Hematopoietic multipotent progenitor cell treated with erythropoietin and hydrocortisone succinate and interleukin-3 and kit ligand, for 8 days (in vitro differentiated cells): Measurements from ENCODE around the gene POLRMT.
"Not testable (repeated sequence)": the region's sequence is repeated elsewhere in the genome, so short reads cannot be mapped to it uniquely, and the experiment has no call there.

Experiments
- DNase-seq: peaks from one replicate; pipeline ENCODE4 v3.0.0-alpha.2; 2015

POLRMT gene

GRCh38 chr19:646779-647565 is 13.6 kb upstream of the POLRMT start:
- DNase-seq, result no peak

DNA sequence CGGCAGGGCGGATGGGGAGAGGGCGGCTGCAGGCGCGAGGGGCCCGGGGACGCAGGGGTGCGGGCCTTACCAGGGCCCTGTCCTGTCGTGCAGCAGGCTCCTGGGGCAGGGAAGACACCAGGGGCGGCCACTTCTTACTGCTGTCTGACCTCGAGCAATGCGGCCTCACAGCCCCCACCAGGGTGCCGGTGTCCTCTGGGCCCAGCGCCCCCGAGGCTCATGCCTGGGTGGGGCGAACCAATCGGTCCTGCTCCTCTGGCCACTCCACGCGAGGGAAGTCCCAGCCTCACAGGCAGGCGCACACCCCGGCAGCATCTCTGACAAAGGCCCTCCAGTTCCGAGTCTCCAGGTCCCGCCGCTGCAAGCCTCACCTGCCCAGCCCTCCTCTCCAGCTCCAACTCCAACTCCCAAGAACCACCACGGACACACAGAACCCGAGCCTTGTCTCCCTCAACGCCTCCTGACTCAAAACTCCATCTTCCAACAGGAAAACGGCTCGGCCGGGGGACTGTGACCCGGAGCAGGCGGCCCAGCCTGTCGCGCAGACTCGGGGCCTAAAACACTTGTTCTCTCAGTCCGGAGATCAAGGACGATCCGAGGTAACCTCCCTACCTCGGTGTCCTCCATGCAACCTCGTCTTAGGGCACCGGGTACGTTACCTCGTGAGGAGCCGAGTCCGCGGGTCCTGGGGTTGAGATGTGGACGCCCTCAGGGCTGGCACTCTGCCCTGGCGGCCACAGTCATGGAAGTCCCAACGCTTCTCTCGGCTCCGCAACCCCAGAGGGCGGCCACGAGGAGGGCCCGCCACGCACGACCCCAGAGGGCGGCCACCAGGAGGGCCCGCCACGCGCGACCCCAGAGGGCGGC is 12.8 kb upstream of the POLRMT start:
- DNase-seq, result no peak

DNA sequence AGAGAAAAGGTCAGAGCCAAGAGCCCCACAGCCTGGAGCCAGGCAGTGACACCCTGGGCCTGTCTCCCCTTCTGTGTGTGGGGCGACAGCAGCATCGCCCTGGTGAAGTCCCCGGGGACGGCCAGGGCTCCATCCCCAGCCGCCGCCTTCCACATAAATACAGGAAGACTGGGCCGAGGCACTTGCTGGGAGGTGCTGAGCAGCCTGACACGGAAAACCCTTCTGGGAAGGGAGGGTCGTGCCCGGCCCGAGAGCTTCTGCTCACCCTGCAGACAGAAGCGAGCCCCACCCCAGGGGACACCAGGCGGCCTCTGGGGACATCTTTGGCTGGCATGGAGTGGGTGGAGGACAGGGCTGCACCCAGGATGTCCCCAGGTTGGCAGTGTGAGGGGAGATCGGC is 11.5 kb upstream of the POLRMT start:
- DNase-seq, result no peak

DNA sequence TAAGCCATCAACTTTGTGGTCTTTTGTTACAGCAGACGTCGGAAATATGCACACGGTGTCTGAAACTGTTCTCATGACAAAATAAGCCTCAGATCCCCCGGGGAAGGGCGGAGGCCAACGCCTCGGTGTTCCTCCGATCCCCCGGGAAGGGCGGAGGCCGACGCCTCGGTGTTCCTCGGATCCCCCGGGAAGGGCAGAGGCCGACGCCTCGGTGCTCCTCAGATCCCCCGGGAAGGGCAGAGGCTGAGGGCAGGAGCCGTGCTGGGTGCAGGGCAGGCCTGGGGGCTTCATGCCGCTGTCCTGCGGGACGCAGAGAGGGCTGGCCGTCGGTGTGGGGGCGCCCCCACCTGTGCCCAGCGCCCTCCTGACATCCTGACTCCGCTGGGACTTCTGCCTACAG is 11.0 kb upstream of the POLRMT start:
- DNase-seq, result no peak

- no peak for DNase-seq
These were observed 10.4 kb upstream of the POLRMT start for GRCh38 chr19:643736-644135.

DNA sequence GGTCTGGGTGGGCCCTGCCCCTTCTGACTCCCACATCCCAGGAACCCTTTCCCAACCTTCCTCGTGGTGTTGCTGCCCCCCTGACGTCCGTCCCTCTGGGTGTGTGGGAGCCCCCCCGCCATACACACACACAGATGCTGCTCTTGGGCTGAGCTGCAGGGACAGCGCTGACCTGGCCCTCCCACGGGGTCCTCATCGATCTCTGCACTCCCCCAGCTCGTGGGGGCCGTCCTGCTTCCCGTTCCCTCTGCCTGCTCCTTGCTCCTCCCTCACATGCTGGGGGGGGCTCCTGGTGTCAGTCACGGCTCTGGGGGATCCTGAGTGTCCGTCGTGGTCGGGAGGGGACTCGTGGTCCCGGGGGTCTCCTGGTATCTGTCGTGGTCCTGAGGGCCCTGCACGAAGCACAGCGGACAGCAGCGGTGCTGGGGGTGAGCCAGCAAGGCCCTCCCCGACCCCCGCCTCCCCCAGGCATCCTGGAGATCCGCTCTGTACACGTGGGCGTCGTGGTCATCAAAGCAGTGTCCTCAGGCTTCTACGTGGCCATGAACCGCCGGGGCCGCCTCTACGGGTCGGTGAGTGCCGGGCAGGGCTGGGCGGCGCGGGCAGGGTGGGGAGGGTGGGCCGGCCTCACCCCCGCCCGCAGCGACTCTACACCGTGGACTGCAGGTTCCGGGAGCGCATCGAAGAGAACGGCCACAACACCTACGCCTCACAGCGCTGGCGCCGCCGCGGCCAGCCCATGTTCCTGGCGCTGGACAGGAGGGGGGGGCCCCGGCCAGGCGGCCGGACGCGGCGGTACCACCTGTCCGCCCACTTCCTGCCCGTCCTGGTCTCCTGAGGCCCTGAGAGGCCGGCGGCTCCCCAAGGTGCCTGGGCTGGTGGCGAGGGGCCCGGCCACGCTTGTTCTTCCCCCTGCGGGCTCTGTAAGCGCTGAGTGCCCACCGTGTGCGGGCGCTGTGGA is 9.7 kb upstream of the POLRMT start:
- DNase-seq, result no peak

DNA sequence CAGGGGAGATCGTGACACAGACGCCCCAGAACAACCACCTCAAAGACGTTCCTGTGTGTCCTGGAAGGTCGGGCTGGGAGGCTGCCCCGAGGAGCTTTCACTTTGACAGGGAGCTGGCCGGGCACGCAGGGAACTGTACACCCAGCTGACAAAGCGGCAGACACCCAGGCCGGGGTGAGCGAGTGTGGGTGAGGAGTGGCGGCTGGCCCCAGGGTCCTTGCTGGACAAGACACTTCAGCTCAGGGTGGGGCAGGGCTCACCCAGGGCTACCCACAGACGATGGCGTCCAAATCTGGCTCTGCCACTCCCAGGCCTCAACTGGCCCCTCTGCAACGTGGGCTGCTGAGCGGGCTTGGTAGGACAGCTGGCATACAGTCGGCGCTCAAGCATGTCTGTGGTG is 8.4 kb upstream of the POLRMT start:
- DNase-seq, result no peak

- DNase-seq, result no peak
These were observed 7.4 kb upstream of the POLRMT start for GRCh38 chr19:640606-641189.

DNA sequence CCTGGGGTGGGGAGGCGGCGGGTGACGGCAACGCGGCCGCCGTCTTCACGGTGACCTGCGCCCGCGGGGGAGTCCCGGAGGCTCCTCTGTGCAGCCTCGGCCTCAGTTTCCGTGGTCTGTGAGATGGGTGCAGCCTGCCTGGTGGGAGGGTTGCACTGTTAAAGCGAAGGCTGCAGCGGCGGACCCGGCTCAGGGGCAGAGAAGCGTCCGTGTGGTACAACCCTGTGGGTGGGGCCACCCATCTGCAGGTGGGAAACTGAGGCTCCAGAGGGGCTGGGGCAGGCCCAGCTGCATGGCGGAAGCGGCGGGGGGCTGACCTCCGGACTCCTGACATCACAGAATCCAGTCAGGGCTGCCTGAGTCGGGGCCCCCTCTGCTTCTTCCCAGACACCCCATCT is 6.8 kb upstream of the POLRMT start:
- DNase-seq, result no peak

- peak; percentile 81 for DNase-seq
These were observed 6.2 kb upstream of the POLRMT start, which contains the start of gene FGF22 for GRCh38 chr19:639253-640160. Gene FGF22 (plus strand): TSS chr19:639879. CDS start chr19:639926, 47 bp downstream.

- no peak for DNase-seq
These were observed 5.5 kb upstream of the POLRMT start for GRCh38 chr19:638906-639252.

DNA sequence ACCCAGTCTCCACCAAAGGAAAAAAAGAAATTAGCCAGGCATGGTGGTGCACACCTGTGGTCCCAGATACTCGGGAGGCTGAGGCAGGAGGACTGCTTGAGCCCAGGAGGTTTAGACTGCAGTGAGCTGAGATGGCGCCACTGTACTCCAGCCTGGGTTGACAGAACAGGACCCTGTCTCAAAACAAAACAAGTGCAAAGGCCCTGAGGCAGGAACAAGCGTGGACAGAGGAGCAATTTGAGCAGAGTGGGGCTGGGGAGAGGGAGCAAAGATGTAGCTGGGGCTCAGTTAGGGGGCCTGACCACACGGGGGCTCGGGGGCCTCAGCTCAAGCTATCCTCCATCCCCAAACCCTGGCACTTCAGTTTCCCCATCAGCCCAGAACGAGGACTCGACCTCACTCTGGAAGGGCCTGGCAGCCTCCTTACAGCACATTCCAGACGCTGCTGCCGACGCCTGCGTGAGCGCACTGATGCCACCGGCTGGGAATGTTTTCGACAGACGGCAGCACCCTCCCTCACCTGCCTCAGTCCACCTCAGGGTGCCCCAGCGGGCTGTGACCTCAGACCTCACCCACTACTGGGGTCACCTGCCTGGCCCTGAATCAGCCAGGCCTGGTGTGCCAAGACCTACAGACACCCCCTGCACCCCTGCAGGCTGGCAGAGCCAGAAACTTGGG is 1.8 kb upstream of the POLRMT start:
- DNase-seq, result no peak

DNA sequence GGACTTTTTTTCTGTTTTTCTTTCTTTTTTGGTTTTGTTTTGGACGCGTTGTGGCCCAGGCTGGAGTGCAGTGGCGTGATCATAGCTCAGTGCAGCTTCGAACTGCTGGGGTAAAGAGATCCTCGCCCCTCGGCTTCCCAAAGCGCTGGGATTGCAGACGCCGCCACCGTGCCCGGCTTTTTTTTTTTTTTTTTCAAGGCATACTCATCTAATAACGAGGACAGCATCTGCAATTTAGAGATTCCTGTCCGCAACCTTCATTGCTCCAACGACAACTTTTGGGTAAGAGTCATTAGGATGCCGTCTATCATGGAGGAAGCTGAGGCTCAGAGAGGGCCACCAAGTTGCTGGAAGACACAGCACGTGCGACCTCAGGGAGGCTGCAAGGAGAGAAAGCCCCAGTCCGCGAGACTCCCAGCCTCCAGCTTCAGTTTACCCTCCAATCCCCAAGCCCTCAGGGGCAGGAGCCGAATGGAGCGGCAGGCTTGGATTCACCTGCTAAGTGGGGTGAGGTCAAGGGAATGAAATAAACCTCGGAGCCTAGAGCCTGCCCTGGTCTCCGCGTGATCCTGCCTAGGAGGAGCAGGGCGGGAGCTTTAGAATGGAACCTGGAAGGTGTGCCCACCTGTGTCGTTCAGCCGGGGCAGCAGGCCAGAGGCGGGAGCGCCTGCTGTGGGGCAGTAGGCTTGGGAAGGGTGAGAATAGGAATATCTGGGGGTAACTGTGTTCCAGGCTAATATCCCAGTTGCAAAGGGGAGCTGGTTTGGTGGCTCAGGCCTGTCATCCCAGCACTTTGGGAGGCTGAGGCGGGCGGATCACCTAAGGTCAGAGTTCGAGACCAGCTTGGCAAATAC is 676 bp upstream of the POLRMT start:
- DNase-seq, result peak; percentile 22

DNA sequence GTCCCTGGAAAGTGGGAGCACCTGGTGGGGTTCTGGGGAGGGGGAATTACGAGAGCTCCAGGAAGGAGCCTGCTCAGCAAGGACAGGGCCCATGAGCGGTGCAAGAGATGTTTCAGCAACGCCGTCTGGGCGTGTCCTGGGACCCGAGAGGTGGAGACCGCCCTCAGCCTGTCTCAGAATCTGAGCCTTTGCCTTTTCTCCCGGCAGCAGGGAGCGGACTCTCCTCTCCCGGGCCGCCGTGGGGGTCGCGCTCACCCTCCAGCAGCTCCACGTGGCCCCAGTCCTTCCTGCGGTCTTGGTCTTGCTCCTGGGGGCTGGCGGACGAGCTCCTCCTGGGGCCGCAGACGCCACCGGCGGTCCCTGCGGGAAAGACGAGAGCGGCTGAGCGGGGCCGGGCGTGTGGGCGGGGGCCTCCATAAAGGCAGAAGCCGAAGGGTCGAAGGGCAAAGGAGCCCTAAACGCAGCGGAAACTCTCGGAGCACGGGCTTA is 714 bp downstream of the POLRMT start:
- peak; percentile 51 for DNase-seq

DNA sequence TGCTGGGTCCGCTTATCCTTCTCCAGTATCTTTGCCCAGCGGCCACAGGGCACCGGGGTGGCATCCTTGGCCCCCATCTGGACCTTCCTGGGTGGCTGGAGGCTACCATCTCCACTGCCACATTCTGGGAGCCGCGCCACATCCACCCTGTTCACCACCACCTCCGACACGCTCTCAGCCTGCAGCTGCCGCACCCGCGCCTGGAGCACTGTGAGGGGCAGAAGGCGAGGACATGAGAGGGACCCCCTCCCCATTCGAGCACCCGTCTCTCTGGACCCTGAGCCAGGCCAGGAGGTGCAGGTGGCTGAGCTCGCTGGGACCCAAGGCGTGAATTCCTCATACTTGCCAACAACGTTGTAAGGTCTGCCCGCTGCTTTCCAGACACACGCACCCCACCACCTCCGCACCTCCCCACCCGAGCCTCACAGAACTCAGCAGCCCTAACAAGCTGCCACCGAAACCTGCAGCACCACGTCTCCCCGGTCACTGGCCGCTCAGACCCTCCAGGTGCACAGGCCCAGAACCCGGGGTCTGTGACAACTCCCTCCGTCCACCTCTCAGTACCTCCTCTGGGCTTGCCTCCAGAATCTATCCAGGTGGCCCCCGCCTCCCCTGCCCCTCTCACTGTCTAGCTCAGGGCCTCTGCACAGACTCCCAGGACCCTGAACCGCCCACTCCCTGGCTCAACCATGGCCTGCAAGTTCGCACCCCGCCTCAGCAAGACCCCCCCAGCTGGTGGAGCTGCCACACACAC is 3.2 kb downstream of the POLRMT start:
- no peak for DNase-seq

DNA sequence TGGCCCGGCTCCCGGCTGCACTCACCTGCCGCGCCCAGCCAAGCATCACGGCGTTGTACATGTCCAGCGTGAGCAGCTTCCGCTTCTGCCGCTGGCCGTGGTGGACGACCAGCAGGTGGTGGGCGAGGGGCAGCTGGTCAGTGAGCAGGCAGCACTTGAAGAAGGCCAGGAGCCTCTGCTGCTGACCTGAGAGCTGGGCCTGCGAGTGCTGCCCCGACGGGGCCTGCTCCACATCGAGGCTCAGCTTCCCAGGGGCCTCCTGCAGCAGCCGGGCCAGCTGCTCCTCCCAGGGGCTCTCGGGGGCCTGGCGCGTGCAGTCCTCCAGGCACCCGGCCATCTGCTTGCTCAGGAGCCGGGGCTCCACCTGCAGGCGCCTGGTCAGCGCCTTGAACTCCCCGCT is 3.8 kb downstream of the POLRMT start:
- not testable (repeated sequence) for DNase-seq

DNA sequence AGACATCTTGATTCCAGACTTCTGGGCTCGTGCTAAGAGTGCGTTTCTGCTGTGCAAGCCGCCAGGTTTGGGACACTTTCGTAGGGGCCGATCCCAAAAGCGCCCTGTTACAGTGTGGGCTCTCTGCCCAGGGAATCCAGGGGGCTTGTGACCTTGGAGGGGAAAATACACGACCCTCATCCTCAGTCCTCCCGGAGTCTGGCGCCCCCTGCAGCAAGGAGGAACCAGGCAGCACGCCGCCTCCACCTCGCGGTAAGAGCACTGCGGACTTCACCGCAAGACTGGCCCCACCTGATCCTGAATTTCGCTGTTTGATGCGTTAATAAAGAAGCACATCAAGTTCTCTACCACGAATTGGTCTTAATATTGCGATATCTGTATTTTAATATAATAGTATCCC is 5.2 kb downstream of the POLRMT start:
- peak; percentile 9 for DNase-seq

GRCh38 chr19:626566-626965 is 6.8 kb downstream of the POLRMT start:
- not testable (repeated sequence) for DNase-seq

DNA sequence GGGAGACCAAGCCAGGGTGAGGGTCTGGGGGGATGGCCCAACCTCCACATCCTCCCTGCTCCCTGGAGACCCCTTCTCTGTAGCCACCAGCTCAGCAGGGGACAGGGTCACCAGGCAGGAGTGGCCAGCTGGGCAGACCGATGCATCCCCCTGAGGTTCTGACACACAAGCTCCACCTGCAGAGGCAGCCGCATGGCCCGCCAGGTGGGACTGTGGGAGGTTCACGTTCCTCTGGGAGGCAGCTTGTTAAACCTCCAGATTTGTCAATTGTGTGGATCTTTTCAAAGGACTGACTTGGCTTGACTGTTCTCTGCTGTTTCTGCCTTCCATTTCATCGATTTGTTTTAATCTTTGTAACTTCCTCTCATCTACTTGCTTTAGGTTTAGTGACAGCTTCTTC is 8.1 kb downstream of the POLRMT start:
- no peak for DNase-seq
